ENCODE results near the gene SMIM12.
"Not testable (repeated sequence)": the region's sequence is repeated elsewhere in the genome, so short reads cannot be mapped to it uniquely, and the experiment has no call there.

SMIM12 gene

DNA sequence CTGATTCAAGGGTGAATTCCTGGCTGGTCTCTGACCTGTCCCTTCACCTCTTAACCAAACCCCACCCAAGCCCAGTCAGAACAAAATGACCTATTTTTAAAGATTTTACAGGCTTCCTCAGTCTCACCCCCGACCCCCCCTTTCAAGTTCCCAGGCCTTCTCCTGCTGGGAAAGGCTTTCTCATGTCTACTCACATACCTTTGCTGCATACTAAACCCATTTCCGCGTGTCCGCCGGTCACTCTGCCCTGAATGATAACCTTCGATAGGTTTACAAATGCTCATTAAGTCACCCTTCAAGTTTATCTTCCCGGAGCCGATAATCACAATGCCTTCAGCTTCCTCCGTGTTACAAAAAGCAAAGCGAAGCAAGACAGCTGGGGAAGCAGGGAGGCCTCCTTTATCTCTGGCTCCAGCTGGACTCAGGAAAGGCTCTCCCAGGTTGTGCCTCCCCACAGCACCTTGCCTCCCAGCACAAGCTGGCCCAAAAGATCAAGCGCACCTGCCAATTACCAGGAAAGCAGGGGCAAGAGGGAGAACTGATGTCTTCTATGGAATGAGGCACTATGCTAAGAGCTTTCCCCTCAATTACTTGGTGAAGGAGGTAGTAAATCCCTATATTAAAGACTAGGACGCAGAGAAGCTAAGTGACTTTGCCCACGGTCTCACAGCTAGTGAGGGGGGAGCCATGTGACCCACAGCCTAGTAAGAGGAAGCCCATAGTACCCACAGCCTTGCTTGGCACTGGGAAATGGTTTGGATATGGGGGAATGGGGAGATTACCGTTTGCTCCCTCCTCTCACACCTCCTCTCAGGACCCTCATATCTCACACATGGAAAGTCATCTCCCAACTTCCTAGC lies 15.9 kb downstream of the SMIM12 start:
- no peak for DNase-seq (ENCODE audit: low read depth in 2 of 2)

- no peak for DNase-seq (ENCODE audit: low read depth in 2 of 2)
Observed at GRCh38 chr1:34842952-34843371, 16.6 kb downstream of the SMIM12 start.

DNA sequence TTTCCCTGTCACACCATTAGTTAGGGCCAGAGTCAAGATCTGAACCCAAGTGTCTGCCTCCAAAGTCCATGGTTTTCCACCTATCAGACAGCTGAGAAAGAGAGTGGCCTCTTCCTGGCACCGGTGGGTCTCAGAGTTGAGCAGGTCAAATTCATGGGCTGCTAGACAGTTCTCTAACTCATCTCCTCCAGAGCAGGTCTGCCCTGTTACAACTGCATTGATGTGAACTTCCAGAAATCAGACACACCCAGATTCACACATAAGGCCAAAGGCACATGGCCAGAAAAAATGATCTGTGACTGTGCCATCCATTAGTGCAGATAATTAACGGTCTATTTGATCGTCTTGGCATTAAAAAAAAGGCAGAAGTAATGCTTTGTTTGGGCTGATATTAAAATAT lies 17.5 kb downstream of the SMIM12 start:
- no peak for DNase-seq (ENCODE audit: low read depth in 2 of 2)

DNA sequence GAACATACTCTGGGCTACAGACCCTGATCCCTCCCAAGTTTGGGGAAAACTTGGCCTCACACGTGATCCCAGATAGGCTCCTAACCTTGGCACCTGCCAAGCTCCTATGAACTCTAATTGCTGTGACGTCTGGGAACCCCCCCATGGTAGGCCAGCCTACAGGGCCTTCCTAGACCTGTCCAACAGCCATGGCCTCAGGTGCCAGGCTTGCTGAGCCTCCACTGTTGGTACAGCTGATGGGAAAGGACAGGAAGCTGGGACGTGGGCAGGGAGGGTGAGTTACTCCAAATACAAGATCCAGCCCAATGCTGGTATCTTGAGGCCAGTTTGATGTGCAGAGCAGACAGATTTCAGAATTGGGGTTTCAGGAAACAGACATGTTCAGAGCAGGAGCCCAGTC lies 19.1 kb downstream of the SMIM12 start:
- no peak for DNase-seq (ENCODE audit: low read depth in 2 of 2)

- no peak for DNase-seq (ENCODE audit: low read depth in 2 of 2)
Observed at GRCh38 chr1:34839526-34840305, 19.8 kb downstream of the SMIM12 start.

DNA sequence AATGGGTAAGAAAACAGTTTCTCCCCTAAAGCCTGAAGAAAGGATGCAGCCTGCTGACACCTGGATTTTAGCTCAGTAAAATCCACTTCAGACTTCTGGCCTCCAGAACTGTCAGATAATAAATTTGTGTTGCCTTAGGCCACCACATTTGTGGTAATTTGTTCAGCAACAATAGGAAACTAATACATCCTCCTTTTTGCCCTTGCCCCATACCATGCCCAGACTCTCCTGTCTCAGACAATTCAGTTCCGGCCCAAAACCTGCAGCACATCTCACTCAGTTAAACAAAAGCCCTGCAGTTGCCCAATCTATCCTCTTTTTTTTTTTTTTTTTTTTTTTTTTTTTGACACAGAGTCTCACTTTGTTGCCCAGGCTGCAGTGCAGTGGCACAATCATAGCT lies 25.8 kb downstream of the SMIM12 start:
- no peak for DNase-seq (ENCODE audit: low read depth in 2 of 2)

DNA sequence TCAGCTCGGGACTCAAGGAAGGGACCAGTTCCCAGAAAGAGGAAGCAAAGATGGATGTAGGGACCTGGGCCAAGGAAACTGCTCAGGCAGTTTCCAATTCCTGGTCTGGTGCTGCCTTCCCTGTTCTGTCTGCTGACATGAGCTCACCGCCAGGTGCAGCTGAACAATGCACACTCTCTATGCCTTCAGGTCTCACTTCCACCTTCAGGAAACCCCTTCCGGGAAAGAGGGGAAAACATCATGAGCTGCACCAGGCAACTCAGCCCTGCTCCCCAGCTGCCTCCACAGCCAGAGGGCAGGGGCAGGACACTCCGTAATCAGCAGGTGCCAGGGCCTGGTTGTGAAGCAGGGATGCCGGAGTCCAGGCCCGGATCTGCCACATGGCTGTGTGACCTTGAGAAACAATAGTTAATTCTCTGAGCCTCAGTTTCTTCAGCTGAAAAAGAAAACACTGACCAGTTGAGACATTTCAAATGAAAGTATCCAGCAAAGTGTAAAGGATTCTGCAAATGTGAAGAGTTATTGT lies 27.8 kb downstream of the SMIM12 start:
- no peak for DNase-seq (ENCODE audit: low read depth in 2 of 2)

- DNase-seq (ENCODE audit: low read depth in 2 of 2), result no peak
Observed at GRCh38 chr1:34829250-34829649, 30.3 kb downstream of the SMIM12 start.

GRCh38 chr1:34828611-34829010 lies 30.9 kb downstream of the SMIM12 start:
- no peak for DNase-seq (ENCODE audit: low read depth in 2 of 2)

DNA sequence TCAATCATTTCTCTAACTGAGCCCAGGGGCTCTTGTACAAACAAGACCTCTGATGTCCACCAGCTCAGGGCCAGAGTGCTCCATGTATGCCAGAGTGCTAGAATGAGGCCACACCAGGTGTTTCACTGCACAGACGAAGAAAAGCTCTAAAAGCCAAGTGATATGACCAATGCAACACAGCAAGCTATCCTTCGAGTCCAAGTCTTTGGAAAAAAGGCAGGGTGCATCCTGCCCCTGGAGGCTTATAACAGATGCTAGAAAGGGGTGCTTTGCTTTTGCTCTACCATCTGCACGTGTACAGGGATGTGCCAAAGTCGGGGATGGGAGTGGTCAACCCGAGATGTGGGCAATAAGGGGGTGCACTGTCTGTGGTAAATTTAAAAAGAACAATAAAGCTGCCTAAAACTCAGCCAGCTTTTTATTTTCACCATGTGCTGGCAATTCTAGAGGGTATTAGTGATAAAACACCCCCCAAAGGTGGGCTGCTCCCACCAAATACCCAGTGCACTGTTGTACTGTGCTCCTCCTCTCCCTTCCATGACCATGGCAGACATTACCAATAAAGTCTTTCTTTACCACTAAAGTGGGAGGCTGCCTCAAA lies 32.1 kb downstream of the SMIM12 start:
- DNase-seq (ENCODE audit: low read depth in 2 of 2), result no peak

DNA sequence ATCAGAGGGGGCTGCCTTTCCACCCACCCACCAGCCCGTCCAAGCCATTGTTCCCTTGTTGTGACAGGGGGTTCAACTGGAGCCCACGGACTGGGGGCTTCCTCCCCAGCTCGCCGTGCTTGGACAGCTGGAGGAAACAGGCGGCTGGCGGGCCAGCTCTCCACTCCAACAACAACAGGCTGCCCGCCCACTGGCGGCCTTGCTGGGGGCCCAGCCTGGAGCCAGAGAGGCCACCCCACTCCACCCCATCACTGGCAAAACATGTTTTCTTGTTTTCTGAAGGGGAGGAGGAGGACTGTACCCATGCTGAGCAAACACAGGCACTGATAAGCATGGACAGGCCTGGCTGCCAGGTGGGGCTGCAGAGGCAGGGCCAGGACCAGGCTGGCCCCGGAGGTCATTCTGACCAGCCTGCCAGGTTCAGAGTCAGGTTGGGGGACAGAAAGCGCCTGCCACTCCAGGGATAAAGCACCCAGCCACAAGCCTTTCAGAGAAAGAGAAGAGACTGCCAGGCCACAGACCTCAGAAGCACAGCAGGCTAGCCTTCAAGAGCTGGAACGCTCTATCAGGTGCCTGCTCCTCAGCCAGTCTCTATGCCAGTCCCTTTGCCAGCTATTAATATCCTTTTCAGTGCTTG lies 34.0 kb downstream of the SMIM12 start:
- DNase-seq (ENCODE audit: low read depth in 2 of 2), result no peak

DNA sequence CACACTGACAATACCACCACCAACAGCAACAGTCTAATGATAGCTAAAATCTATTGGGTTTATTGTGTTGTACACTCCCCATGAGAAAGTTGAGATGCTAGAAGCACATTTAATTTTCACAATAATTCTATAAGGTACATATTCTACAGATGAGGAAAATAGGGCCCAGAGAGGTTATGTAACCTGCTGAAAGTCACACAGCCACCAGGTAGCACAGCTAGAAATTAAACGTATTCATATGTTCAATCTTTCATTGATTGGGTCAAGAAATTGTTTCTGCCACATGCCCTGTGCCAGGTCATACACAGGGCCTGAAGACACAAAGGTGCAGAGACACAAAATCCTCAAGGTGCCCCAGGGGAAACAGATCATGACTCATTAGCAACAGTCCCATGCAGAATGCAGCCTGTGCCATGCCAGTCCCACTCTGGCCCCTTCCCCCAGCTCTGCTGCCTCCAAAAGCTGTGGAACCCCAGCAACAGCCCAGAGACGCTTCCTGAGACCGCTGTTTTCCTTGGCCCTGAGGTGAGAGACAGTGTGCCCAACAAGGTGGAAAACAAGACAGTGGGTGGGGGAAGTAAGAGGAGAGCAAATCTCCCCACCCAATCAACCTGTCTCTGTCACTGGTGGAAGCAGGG lies 34.6 kb downstream of the SMIM12 start:
- DNase-seq (ENCODE audit: low read depth in 2 of 2), result no peak

DNA sequence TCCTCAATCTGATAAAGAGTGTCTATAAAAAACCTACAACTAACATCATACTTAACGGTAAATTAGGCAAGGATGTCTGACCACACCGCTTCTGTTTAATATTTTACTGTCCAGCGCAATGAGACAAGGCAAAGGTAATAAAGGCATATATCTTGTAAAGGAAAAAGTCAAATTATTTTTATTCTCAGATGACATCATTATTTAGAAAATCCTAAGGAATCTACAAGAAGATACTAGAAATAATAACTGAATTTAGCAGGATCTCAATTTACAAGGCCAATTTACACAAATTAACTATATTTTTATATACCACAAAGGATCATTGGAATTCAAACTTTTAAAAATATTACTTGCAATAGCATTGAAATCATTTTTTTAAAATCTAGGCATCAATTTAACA lies 37.3 kb downstream of the SMIM12 start:
- no peak for DNase-seq (ENCODE audit: low read depth in 2 of 2)

- not testable (repeated sequence) for DNase-seq (ENCODE audit: low read depth in 2 of 2)
Observed at GRCh38 chr1:34818862-34819261, 40.7 kb downstream of the SMIM12 start.

GRCh38 chr1:34816778-34817177 lies 42.8 kb downstream of the SMIM12 start:
- DNase-seq (ENCODE audit: low read depth in 2 of 2), result no peak

DNA sequence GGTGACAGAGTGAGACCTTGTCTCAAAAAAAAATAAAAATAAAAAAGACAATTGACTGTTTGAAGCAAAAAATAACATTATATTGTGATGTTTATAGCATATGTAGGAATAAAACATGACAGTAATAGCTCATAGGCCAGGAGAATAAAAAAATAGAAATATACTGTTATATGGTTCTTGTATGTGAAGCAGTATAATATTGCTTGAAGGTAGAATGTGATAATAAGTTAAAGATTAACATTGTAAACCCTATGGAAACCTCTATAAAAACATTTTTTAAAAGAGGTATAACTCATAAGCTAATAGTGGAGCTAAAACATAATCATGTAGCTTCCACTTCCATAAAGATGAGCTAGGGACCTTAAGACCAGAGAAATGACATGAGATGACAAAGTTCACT lies 43.2 kb downstream of the SMIM12 start:
- no peak for DNase-seq (ENCODE audit: low read depth in 2 of 2)

DNA sequence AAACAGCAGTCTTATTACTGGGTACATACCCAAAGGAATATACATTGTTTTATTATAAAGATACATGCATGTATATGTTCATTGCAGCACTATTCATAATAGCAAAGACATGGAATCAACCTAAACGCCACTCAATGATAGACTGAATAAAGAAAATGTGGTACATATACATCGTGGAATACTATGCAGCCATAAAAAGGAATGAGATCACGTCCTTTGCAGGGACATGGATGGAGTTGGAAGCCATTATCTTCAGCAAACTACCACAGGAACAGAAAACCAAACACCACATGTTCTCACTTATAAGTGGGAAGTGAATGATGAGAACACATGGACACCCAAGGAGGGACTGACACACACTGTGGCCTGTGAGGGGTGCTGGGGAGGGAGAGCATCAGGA lies 48.8 kb downstream of the SMIM12 start:
- DNase-seq (ENCODE audit: low read depth in 2 of 2), result not testable (repeated sequence)

DNA sequence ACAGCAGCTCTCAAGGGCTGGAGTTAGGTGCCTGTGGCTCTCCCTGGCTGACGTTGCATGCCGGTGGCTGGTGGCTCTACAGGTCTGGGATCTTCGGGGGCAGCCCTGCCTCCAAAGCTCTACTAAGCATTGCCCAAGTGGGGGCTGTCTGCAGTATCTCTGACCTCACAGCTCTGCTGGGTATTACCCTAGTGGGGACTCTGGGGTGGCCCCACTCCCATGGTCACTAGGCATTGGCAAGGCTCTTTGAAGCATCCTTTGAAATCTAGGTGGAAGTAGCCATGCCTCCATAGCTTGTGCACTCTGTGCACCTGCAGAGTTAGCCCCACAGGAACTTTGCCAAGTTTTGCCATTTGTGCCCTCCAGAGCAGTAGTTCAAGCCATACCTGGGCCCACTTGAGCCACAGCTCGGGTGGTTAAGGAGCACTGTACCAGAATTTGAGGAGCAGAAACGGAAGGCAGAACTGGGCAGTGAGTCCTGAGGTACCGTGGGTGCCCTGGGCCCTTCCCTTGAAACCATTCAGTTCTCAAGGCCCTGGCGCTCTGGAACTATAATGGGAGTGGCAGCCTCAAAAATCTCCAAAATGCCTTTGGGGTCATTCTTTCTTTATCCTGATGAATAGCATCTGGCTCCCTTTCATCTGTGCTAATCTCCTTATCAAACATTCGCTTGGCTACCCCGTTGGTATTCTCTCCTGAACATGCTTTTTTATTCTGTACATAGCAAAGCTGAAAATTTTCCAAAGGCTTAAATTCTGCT lies 51.3 kb downstream of the SMIM12 start:
- no peak for DNase-seq (ENCODE audit: low read depth in 2 of 2)

- DNase-seq (ENCODE audit: low read depth in 2 of 2), result no peak
Observed at GRCh38 chr1:34806396-34806795, 53.2 kb downstream of the SMIM12 start.

DNA sequence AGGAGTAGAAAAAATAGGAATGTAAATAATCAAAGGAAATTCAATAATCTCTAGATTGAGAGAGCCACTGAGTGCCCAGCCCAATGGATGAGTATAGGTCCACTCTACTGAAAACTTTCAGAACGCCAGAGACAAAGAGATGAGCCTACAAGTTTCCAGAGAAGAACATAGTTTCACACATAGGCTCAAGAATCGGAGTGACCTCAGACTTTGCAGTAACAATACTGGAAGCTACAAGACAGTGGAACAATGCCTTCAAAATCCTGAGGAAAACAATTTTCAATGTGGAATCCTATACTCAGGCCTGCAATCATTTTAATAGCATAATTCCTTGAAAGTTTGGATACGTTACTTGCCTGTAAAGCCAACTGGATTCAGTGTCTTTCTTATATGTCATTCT lies 55.8 kb downstream of the SMIM12 start:
- no peak for DNase-seq (ENCODE audit: low read depth in 2 of 2)

Data from fibroblast of skin of left biceps (primary cell).